H9 (cell line): ENCODE results near the gene ATP1A3. TPM values are rescaled to one million over a fixed set of nuclear protein-coding genes. Genes with fewer than 3 reads are reported as not detected.
A peak's percentile ranks its signal among the peaks of the same experiment; 100 is the strongest.

Experiments used
- DNase-seq: peaks from one replicate; pipeline ENCODE4 v3.0.0-alpha.2; 2017
- H2AFZ ChIP-seq: one replicate; pipeline ENCODE4 v1.6.1; 2013; ENCODE audit warnings: mild to moderate bottlenecking, low read length, control low read depth, moderate library complexity
- H2AK5ac ChIP-seq: 2 replicates; pipeline ENCODE4 v1.6.1; 2013; ENCODE audit warnings: low read length, control low read depth, mixed read lengths; ENCODE audit not compliant: insufficient read length
- H2BK120ac ChIP-seq: one replicate; pipeline ENCODE4 v1.6.1; 2013; ENCODE audit warnings: low read depth, mild to moderate bottlenecking, low read length, control low read depth, inconsistent platforms; ENCODE audit not compliant: poor library complexity, severe bottlenecking
- H2BK12ac ChIP-seq: 2 replicates; pipeline ENCODE4 v1.6.1; 2013; ENCODE audit warnings: low read length, control low read depth, mixed read lengths, low read depth; ENCODE audit not compliant: insufficient read length
- H2BK15ac ChIP-seq: 2 replicates; pipeline ENCODE4 v1.6.1; 2013; ENCODE audit warnings: low read depth, low read length, control low read depth
- H2BK20ac ChIP-seq: one replicate; pipeline ENCODE4 v1.6.1; 2013; ENCODE audit warnings: low read depth, mild to moderate bottlenecking, low read length, control low read depth, inconsistent platforms; ENCODE audit not compliant: poor library complexity, severe bottlenecking
- H2BK5ac ChIP-seq: 2 replicates; pipeline ENCODE4 v1.6.1; 2013; ENCODE audit warnings: low read length, control low read depth, mixed read lengths; ENCODE audit not compliant: insufficient read length
- H3K14ac ChIP-seq: 2 replicates; pipeline ENCODE4 v1.6.1; 2013; ENCODE audit warnings: low read length, control low read depth; ENCODE audit not compliant: insufficient read depth
- H3K18ac ChIP-seq: 2 replicates; pipeline ENCODE4 v1.6.1; 2013; ENCODE audit warnings: low read depth, mild to moderate bottlenecking, mixed read lengths, low read length, control low read depth; ENCODE audit not compliant: insufficient read length
- H3K23ac ChIP-seq: 2 replicates; pipeline ENCODE4 v1.6.1; 2013; ENCODE audit warnings: low read length, control low read depth, mixed read lengths, low read depth; ENCODE audit not compliant: insufficient read length
- H3K23me2 ChIP-seq: 2 replicates; pipeline ENCODE4 v1.6.1; 2013; ENCODE audit warnings: low read depth, mild to moderate bottlenecking, mixed read lengths, low read length, control low read depth; ENCODE audit not compliant: insufficient read length, poor library complexity, severe bottlenecking
- H3K27ac ChIP-seq: 2 replicates; pipeline ENCODE4 v1.5.1; 2013; ENCODE audit warnings: low read length, control low read depth, mixed read lengths, low read depth; ENCODE audit not compliant: insufficient read length
- H3K27me3 ChIP-seq: 2 replicates; pipeline ENCODE4 v1.6.1; 2013; ENCODE audit warnings: low read length, control low read depth, inconsistent platforms; ENCODE audit not compliant: insufficient read depth
- H3K4ac ChIP-seq: 2 replicates; pipeline ENCODE4 v1.6.1; 2013; ENCODE audit warnings: low read depth, mild to moderate bottlenecking, control low read depth, inconsistent platforms, low read length, moderate library complexity
- H3K4me1 ChIP-seq: 2 replicates; pipeline ENCODE4 v1.6.1; 2013; ENCODE audit warnings: low read length, control low read depth, inconsistent platforms; ENCODE audit not compliant: insufficient read depth
- H3K4me2 ChIP-seq: 2 replicates; pipeline ENCODE4 v1.6.1; 2013; ENCODE audit warnings: low read length, control low read depth, mixed read lengths; ENCODE audit not compliant: insufficient read length, insufficient read depth
- H3K56ac ChIP-seq: 2 replicates; pipeline ENCODE4 v1.6.1; 2013; ENCODE audit warnings: low read depth, mild to moderate bottlenecking, mixed read lengths, low read length, control low read depth; ENCODE audit not compliant: insufficient read length
- H3K79me1 ChIP-seq: 2 replicates; pipeline ENCODE4 v1.6.1; 2013; ENCODE audit warnings: low read depth, mild to moderate bottlenecking, moderate library complexity, low read length, control low read depth, inconsistent platforms; ENCODE audit not compliant: insufficient read depth, poor library complexity, severe bottlenecking
- H3K79me2 ChIP-seq: 2 replicates; pipeline ENCODE4 v1.6.1; 2013; ENCODE audit warnings: low read length, control low read depth, inconsistent platforms; ENCODE audit not compliant: insufficient read depth
- H3K9ac ChIP-seq: 2 replicates; pipeline ENCODE4 v1.6.1; 2013; ENCODE audit warnings: low read length, control low read depth, mixed read lengths; ENCODE audit not compliant: insufficient read length; ENCODE audit errors: extremely low read depth
- H3K9me3 ChIP-seq: one replicate; pipeline ENCODE4 v1.6.1; 2013; ENCODE audit warnings: low read depth, low read length, inconsistent platforms; ENCODE audit not compliant: control insufficient read depth
- H3T11ph ChIP-seq: one replicate; pipeline ENCODE4 v1.6.1; 2013; ENCODE audit warnings: mild to moderate bottlenecking, low read length, control low read depth, inconsistent platforms
- H4K20me1 ChIP-seq: one replicate; pipeline ENCODE4 v1.6.1; 2013; ENCODE audit not compliant: control insufficient read depth, insufficient read length, insufficient read depth
- H4K5ac ChIP-seq: 2 replicates; pipeline ENCODE4 v1.6.1; 2013; ENCODE audit warnings: low read depth, mild to moderate bottlenecking, mixed read lengths, low read length, control low read depth; ENCODE audit not compliant: insufficient read length
- H4K8ac ChIP-seq: replicated peaks from 2 replicates; pipeline ENCODE4 v1.6.1; 2013; ENCODE audit warnings: low read length, control low read depth, mixed read lengths, low read depth; ENCODE audit not compliant: insufficient read length
- H4K91ac ChIP-seq: 2 replicates; pipeline ENCODE4 v1.6.1; 2013; ENCODE audit warnings: low read depth, mild to moderate bottlenecking, moderate library complexity, mixed read lengths, low read length, control low read depth; ENCODE audit not compliant: insufficient read length
- H3K27ac Mint-ChIP-seq, 3 experiments: 2 replicates in 2 of 3; 3 replicates in 1 of 3; pipeline ENCODE4 v1.8.0; 2020 to 2021; ENCODE audit warnings: mixed read lengths in 3 of 3, mild to moderate bottlenecking in 1 of 3, moderate library complexity in 1 of 3
- H3K27me3 Mint-ChIP-seq: 2 replicates; pipeline ENCODE4 v1.8.0; 2021; ENCODE audit warnings: low read depth, mild to moderate bottlenecking, moderate library complexity, mixed read lengths
- H3K36me3 Mint-ChIP-seq, 3 experiments: 2 replicates in 2 of 3; 3 replicates in 1 of 3; pipeline ENCODE4 v1.8.0; 2020 to 2021; ENCODE audit warnings: low read depth in 3 of 3, mixed read lengths in 3 of 3; ENCODE audit not compliant: insufficient read depth in 1 of 3
- H3K4me1 Mint-ChIP-seq, 2 experiments: 2 replicates each; pipeline ENCODE4 v1.8.0; 2020; ENCODE audit warnings: mixed read lengths in 2 of 2
- H3K4me3 Mint-ChIP-seq, 2 experiments: 2 replicates in 1 of 2; 3 replicates in 1 of 2; pipeline ENCODE4 v1.8.0; 2020 to 2021; ENCODE audit warnings: mild to moderate bottlenecking in 2 of 2, mixed read lengths in 2 of 2, moderate library complexity in 1 of 2
- H3K9me3 Mint-ChIP-seq, 2 experiments: 2 replicates in 1 of 2; 3 replicates in 1 of 2; pipeline ENCODE4 v1.8.0; 2020; ENCODE audit warnings: mild to moderate bottlenecking in 2 of 2, mixed read lengths in 2 of 2, moderate library complexity in 1 of 2
- WGBS: extraction: QIAGEN DNeasy Blood & Tissue Kit; methylation state at CpG from one replicate; pipeline ENCODE4 v1.1.7; 2013; ENCODE audit warnings: missing lambda C conversion rate, low lambda C conversion rate, mixed read lengths; ENCODE audit not compliant: insufficient read length; ENCODE audit errors: extremely low coverage; 5-methylcytosine and 5-hydroxymethylcytosine counted together
- total RNA-seq: library from RNA; stranded (reverse); gene quantifications from 2 replicates; pipeline ENCODE4 v1.2.1, GENCODE V29; 2021
- TF ChIP-seq, protein P1 (sequence below): fragments of 200-600 bp; sonication (generic); conservative IDR thresholded peaks from 3 replicates; pipeline ENCODE4 v1.8.0; 2021; ENCODE audit warnings: antibody characterized with exemption, mild to moderate bottlenecking

ATP1A3 gene
- total RNA-seq, 1 experiment from 2014 or later, result 11.6 TPM

DNA sequence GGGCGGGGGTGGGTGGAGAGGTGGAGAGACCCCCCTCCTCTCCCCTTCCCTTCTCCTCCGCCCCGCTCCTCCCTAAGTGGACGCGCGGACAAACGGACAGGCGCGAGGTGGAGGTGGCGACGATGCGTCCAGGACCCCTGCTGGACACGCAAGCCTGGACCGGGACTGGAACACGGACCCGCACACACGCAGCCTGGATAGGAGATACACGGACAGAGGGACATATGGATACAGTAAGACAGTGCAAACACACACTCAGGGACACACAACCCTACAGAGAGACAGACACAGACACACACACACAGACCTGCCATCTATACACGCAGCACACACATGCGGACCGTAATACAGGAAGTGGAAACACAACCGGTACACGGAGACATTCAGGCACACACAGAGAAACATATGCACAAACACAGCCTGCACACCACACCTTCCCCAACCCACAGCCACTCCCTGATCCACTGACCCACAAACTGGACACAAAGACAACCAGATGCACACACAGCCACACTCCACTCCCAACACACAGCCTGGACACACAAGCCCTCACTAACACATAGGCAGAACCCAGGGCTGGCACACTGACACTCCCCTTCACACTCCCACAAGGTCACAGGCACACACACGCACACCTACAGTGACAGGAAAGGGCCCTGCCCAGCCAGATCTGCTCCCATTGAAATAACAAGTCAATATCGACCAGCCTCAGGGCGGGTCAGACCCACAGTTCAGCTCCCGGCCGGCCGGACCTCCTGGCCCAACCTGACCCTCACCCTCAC lies 65.1 kb downstream of the ATP1A3 start:
- no peak overlapping the region for H2BK120ac ChIP-seq
- no peak overlapping the region for H3T11ph ChIP-seq
- H3K23me2 ChIP-seq, result peaks cover 2% of the 10 kb centered on the region
- no peak overlapping the region for H3K23ac ChIP-seq
- no peak overlapping the region for H4K8ac ChIP-seq
- H3K56ac ChIP-seq, result no peak overlapping the region
- Mint-ChIP-seq H3K27ac (no peak overlapping the region), H3K4me3 (peak overlapping the region; percentile 18 to 74), H3K27me3 (no peaks in the 10 kb centered on the region; the same call in 1 of the 2 replicates), H3K9me3 (peaks cover 0 to 3% of the 10 kb centered on the region in 2 experiments; a peak in 3 of 5 replicates), H3K4me1 (peaks cover 21 to 40% of the 10 kb centered on the region in 2 experiments), H3K36me3 (no peaks in the 10 kb centered on the region)
- H3K4me1 ChIP-seq, result peaks cover 5% of the 10 kb centered on the region; the same call in 1 of the 2 replicates
- H3K18ac ChIP-seq, result no peak overlapping the region
- H2AFZ ChIP-seq, result no peak overlapping the region
- WGBS, result no CpG with 5 or more reads among the region's 29 CpGs
- H3K9ac ChIP-seq, result no peak overlapping the region
- no peaks in the 10 kb centered on the region for H3K9me3 ChIP-seq
- H3K4ac ChIP-seq, result no peak overlapping the region
- H2BK20ac ChIP-seq, result no peak overlapping the region
- no peaks in the 10 kb centered on the region for H3K79me1 ChIP-seq
- H3K14ac ChIP-seq, result no peak overlapping the region
- no peaks in the 10 kb centered on the region for H4K20me1 ChIP-seq
- TF ChIP-seq, protein P1, sequence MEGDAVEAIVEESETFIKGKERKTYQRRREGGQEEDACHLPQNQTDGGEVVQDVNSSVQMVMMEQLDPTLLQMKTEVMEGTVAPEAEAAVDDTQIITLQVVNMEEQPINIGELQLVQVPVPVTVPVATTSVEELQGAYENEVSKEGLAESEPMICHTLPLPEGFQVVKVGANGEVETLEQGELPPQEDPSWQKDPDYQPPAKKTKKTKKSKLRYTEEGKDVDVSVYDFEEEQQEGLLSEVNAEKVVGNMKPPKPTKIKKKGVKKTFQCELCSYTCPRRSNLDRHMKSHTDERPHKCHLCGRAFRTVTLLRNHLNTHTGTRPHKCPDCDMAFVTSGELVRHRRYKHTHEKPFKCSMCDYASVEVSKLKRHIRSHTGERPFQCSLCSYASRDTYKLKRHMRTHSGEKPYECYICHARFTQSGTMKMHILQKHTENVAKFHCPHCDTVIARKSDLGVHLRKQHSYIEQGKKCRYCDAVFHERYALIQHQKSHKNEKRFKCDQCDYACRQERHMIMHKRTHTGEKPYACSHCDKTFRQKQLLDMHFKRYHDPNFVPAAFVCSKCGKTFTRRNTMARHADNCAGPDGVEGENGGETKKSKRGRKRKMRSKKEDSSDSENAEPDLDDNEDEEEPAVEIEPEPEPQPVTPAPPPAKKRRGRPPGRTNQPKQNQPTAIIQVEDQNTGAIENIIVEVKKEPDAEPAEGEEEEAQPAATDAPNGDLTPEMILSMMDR, result no peak
- no peak overlapping the region for H3K27ac ChIP-seq
- H4K5ac ChIP-seq, result no peak overlapping the region
- H4K91ac ChIP-seq, result no peak overlapping the region
- H3K4me2 ChIP-seq, result peak overlapping the region; percentile 52
- peaks cover 94% of the 10 kb centered on the region for H3K27me3 ChIP-seq
- no peak overlapping the region for H2BK12ac ChIP-seq
- no peak overlapping the region for H2AK5ac ChIP-seq
- H2BK15ac ChIP-seq, result no peak overlapping the region
- no peaks in the 10 kb centered on the region for H3K79me2 ChIP-seq
- no peak overlapping the region for H2BK5ac ChIP-seq
- no peak for DNase-seq
